ENCODE results near the gene LSAMP.

- TF ChIP-seq CTCF (conservative IDR thresholded peaks at IDR 0.05; ENCODE audit: low read depth, low read length) (no peak), EZH2 (IDR thresholded peaks at IDR 0.05; ENCODE audit: borderline replicate concordance, low read depth, low read length, poor library complexity, severe bottlenecking) (no peak)
Measured at GRCh38 chr3:116291141-116291540, 154.1 kb downstream of the LSAMP start.

Measured in A673 (cell line).